Astrocyte (in vitro differentiated cells and primary cell): ENCODE results near the gene ERO1B. TPM values are rescaled to one million over a fixed set of nuclear protein-coding genes. Genes with fewer than 3 reads are reported as not detected.

ENCODE experiments used
- DNase-seq: peaks from one replicate; pipeline ENCODE4 v3.0.0-alpha.2; 2010; ENCODE audit warnings: low read depth
- FAIRE-seq: peaks from 2 replicates; lab custom pipeline; 2011; peaks lifted over from hg19 to GRCh38; lab: Jason Lieb, UNC
- H2AFZ ChIP-seq: 2 replicates; pipeline ENCODE4 v1.6.0; 2012; ENCODE audit warnings: low read depth, low read length, inconsistent platforms
- H3K27ac ChIP-seq: 2 replicates; pipeline ENCODE4 v1.5.1; 2011; ENCODE audit warnings: low read depth, low read length, inconsistent platforms
- H3K27me3 ChIP-seq: 2 replicates; pipeline ENCODE4 v1.6.0; 2011; ENCODE audit warnings: low read length, inconsistent platforms; ENCODE audit not compliant: insufficient read depth
- H3K36me3 ChIP-seq: 2 replicates; pipeline ENCODE4 v1.5.1; 2011; ENCODE audit warnings: low read length, inconsistent platforms; ENCODE audit not compliant: insufficient read depth
- H3K4me1 ChIP-seq: 2 replicates; pipeline ENCODE4 v1.5.1; 2011; ENCODE audit warnings: low read length, inconsistent platforms; ENCODE audit not compliant: insufficient read depth
- H3K4me2 ChIP-seq: 2 replicates; pipeline ENCODE4 v1.6.0; 2012; ENCODE audit warnings: low read length, inconsistent platforms
- H3K4me3 ChIP-seq: 2 replicates; pipeline ENCODE4 v1.5.1; 2011; ENCODE audit warnings: low read depth, mild to moderate bottlenecking, low read length, inconsistent platforms; ENCODE audit not compliant: insufficient read depth
- H3K79me2 ChIP-seq: 2 replicates; pipeline ENCODE4 v1.6.0; 2012; ENCODE audit warnings: mild to moderate bottlenecking, low read length, inconsistent platforms; ENCODE audit not compliant: insufficient read depth
- H3K9ac ChIP-seq: 2 replicates; pipeline ENCODE4 v1.6.0; 2012; ENCODE audit warnings: mild to moderate bottlenecking, low read length, inconsistent platforms
- H3K9me3 ChIP-seq: 2 replicates; pipeline ENCODE4 v1.5.1; 2012; ENCODE audit warnings: low read depth, mild to moderate bottlenecking, low read length, inconsistent platforms; ENCODE audit not compliant: insufficient read depth
- H4K20me1 ChIP-seq: 2 replicates; pipeline ENCODE4 v1.6.0; 2012; ENCODE audit warnings: low read length, inconsistent platforms; ENCODE audit not compliant: insufficient read depth
- H3K27ac Mint-ChIP-seq: one replicate; pipeline ENCODE4 v1.8.0; 2021; ENCODE audit warnings: mild to moderate bottlenecking, mixed read lengths; ENCODE audit not compliant: unreplicated experiment
- H3K27me3 Mint-ChIP-seq: one replicate; pipeline ENCODE4 v1.8.0; 2021; ENCODE audit warnings: low read depth, mixed read lengths; ENCODE audit not compliant: unreplicated experiment
- H3K36me3 Mint-ChIP-seq: one replicate; pipeline ENCODE4 v1.8.0; 2021; ENCODE audit warnings: low read depth, mixed read lengths; ENCODE audit not compliant: unreplicated experiment
- H3K4me1 Mint-ChIP-seq: one replicate; pipeline ENCODE4 v1.8.0; 2021; ENCODE audit warnings: low read depth, mixed read lengths; ENCODE audit not compliant: unreplicated experiment
- H3K4me3 Mint-ChIP-seq: one replicate; pipeline ENCODE4 v1.8.0; 2021; ENCODE audit warnings: mild to moderate bottlenecking, moderate library complexity, mixed read lengths; ENCODE audit not compliant: unreplicated experiment
- H3K9me3 Mint-ChIP-seq: one replicate; pipeline ENCODE4 v1.8.0; 2021; ENCODE audit warnings: mild to moderate bottlenecking, mixed read lengths; ENCODE audit not compliant: unreplicated experiment
- EZH2 ChIP-seq: IDR thresholded peaks from 2 replicates; pipeline ENCODE4 v1.6.1; 2012; ENCODE audit warnings: mild to moderate bottlenecking, low read length, inconsistent platforms; ENCODE audit not compliant: insufficient read depth
- total RNA-seq: library from RNA; stranded (reverse); gene quantifications from 2 replicates; pipeline ENCODE4 v1.2.1, GENCODE V29; 2021
- TF ChIP-seq, protein P1 (sequence below): IDR thresholded peaks from 2 replicates; pipeline ENCODE4 v1.5.1; 2011; ENCODE audit warnings: low read depth, mild to moderate bottlenecking, inconsistent platforms, low read length, moderate library complexity; ENCODE audit not compliant: insufficient read depth

The ERO1B gene
- total RNA-seq, 1 donor from 2014 or later, result 1.5 TPM

DNA sequence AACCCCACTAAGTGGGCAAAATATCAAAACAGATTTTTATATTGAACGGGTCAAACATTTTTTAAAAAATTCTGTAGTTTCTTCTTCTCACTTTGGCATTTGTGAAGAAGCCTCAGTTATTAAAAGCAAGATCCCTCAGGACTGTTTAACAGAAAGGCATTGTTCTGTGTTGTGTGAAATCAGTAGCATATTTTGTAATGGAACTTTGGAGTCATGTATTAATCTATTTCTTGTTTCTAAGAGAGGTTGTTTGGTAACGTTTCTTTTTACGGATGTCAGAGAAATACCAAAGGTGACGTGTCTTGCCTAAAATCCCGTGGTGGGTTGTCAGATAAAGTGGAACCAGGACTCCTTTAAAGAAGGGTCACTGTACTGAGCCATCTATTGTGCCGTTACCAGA is 115.7 kb downstream of the ERO1B start:
- Mint-ChIP-seq H3K27ac (no peak overlapping the region), H3K36me3 (peaks cover 24% of the 10 kb centered on the region), H3K4me1 (peaks cover 1% of the 10 kb centered on the region), H3K9me3 (peaks cover 15% of the 10 kb centered on the region), H3K27me3 (no peaks in the 10 kb centered on the region), H3K4me3 (no peak overlapping the region)
- Histone ChIP-seq H3K9me3 (peaks cover 3% of the 10 kb centered on the region), H3K79me2 (no peaks in the 10 kb centered on the region), H2AFZ (no peak overlapping the region), H3K27me3 (no peaks in the 10 kb centered on the region), H3K4me3 (no peak overlapping the region), H4K20me1 (peaks cover 8% of the 10 kb centered on the region), H3K9ac (no peak overlapping the region), H3K4me1 (no peaks in the 10 kb centered on the region), H3K4me2 (no peak overlapping the region), H3K36me3 (no peaks in the 10 kb centered on the region), H3K27ac (no peak overlapping the region)
- FAIRE-seq (no peak), DNase-seq (no peak)
- TF ChIP-seq, protein P1, sequence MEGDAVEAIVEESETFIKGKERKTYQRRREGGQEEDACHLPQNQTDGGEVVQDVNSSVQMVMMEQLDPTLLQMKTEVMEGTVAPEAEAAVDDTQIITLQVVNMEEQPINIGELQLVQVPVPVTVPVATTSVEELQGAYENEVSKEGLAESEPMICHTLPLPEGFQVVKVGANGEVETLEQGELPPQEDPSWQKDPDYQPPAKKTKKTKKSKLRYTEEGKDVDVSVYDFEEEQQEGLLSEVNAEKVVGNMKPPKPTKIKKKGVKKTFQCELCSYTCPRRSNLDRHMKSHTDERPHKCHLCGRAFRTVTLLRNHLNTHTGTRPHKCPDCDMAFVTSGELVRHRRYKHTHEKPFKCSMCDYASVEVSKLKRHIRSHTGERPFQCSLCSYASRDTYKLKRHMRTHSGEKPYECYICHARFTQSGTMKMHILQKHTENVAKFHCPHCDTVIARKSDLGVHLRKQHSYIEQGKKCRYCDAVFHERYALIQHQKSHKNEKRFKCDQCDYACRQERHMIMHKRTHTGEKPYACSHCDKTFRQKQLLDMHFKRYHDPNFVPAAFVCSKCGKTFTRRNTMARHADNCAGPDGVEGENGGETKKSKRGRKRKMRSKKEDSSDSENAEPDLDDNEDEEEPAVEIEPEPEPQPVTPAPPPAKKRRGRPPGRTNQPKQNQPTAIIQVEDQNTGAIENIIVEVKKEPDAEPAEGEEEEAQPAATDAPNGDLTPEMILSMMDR, result no peak
- TF ChIP-seq EZH2, result no peak

Other genes with a start within 250 kb of the ERO1B start
- 73.0 and 76.8 TPM in 2 replicates for gene NID1, start 216.9 kb downstream of the ERO1B start, total RNA-seq
- gene GPR137B, start 139.4 kb downstream of the ERO1B start, total RNA-seq, result 12.9 and 13.1 TPM in 2 replicates
- 0.98 and 2.2 TPM in 2 replicates for gene EDARADD, start 112.3 kb upstream of the ERO1B start, total RNA-seq
- gene LGALS8, start 242.0 kb upstream of the ERO1B start, total RNA-seq, result 23.1 and 27.9 TPM in 2 replicates